ENCODE measurements around the gene TTC34.

GRCh38 chr1:2822621-2823145 lies 21.2 kb upstream of the TTC34 start:
- TF ChIP-seq SREBF2 (IDR thresholded peaks at IDR 0.05; ENCODE audit: low read length) (no peak), CHD2 (IDR thresholded peaks at IDR 0.05; ENCODE audit: borderline replicate concordance, low read depth, low read length) (no peak), CTCF (IDR thresholded peaks at IDR 0.05 in 2 of 3, conservative IDR thresholded peaks at IDR 0.05 in 1 of 3; ENCODE audit: control insufficient read depth in 2 of 3, extremely low read depth in 1 of 3, insufficient read depth in 1 of 3, low read depth in 3 of 3, low read length in 3 of 3) (no peak), PBX3 (IDR thresholded peaks at IDR 0.05; ENCODE audit: insufficient replicate concordance, low read depth, low read length) (no peak), SMC3 (IDR thresholded peaks at IDR 0.05; ENCODE audit: borderline replicate concordance, low read length) (no peak)

Data from GM12878 (cell line).